HCT116 (cell line): ENCODE measurements around the gene EEFSEC. TPM values are rescaled to one million over a fixed set of nuclear protein-coding genes. Genes with fewer than 3 reads are reported as not detected.

Source experiments
- ATAC-seq: fragments of 200-7000 bp; cut with Tn5 transposase; 2 replicates; pipeline ENCODE4 v1.9.1; 2020; ENCODE audit warnings: mild to moderate bottlenecking, moderate library complexity
- BruUV-seq: library from RNA; stranded (reverse); fragments of 400-500 nt; replicated peaks from 2 replicates; lab custom pipeline; 2021; lab: Mats Ljungman, UMichigan
- CTCF ChIA-PET: fragments of 300-600 bp; sonication (Branson Sonifier 250); formaldehyde crosslinking; loops from one replicate; lab custom pipeline; 2021; ENCODE audit warnings: antibody characterized with exemption; lab: Charles Lee
- POLR2A ChIA-PET: fragments of 300-600, 350-600 bp; sonication (Branson Sonifier 250); formaldehyde crosslinking; loops from one replicate; lab custom pipeline; 2021; ENCODE audit warnings: antibody characterized with exemption; lab: Charles Lee
- RAD21 ChIA-PET, 2 experiments: fragments of 300-600 bp; sonication (Branson Sonifier 250); formaldehyde crosslinking; loops; one replicate each; lab custom pipeline; 2023; ENCODE audit warnings: low total read pairs in 2 of 2; ENCODE audit not compliant: uncharacterized antibody in 2 of 2, unreplicated experiment in 2 of 2, low non-redundant PET in 1 of 2; lab: Charles Lee
- DNase-seq: peaks from one replicate; pipeline ENCODE4 v3.0.0-alpha.2; 2010; ENCODE audit warnings: low read depth, low spot score
- H2AFZ ChIP-seq: fragments of 200-600 bp; shearing (Covaris generic), sonication (generic); 2 replicates; pipeline ENCODE4 v1.6.1; 2017; ENCODE audit warnings: low read depth, mixed run types, mixed read lengths, antibody characterized with exemption, low read length; ENCODE audit not compliant: poor library complexity, severe bottlenecking
- H3K27ac ChIP-seq: 2 replicates; pipeline ENCODE4 v1.5.1; 2012; ENCODE audit warnings: low read depth, low read length
- H3K27me3 ChIP-seq: fragments of 200-600 bp; sonication (generic); 2 replicates; pipeline ENCODE4 v1.6.1; 2016; ENCODE audit warnings: mixed run types, low read length, mixed read lengths; ENCODE audit not compliant: insufficient read depth
- H3K36me3 ChIP-seq, 2 experiments: fragments of 200-500 bp in 1 of 2; fragments of 200-600 bp in 1 of 2; sonication (Bioruptor generic) in 1 of 2; sonication (generic) in 1 of 2; 2 replicates each; pipeline versions ENCODE4 v1.5.1 to v1.6.1; 2014 to 2016; ENCODE audit warnings: low read length in 2 of 2, inconsistent platforms in 1 of 2, mixed read lengths in 1 of 2, mixed run types in 1 of 2; ENCODE audit not compliant: insufficient read depth in 2 of 2, control insufficient read depth in 1 of 2
- H3K4me1 ChIP-seq, 2 experiments: fragments of 200-600 bp in 1 of 2; sonication (generic) in 1 of 2; 2 replicates each; pipeline versions ENCODE4 v1.5.1 to v1.6.1; 2012 to 2017; ENCODE audit warnings: low read length in 2 of 2, inconsistent platforms in 1 of 2, mild to moderate bottlenecking in 1 of 2, mixed read lengths in 1 of 2, mixed run types in 1 of 2, moderate library complexity in 1 of 2; ENCODE audit not compliant: insufficient read depth in 2 of 2, control insufficient read depth in 1 of 2
- H3K4me2 ChIP-seq: fragments of 200-600 bp; sonication (generic); 2 replicates; pipeline ENCODE4 v1.6.1; 2017; ENCODE audit warnings: mixed run types, low read length, mixed read lengths
- H3K4me3 ChIP-seq, 2 experiments: fragments of 200-600 bp in 1 of 2; sonication (generic) in 1 of 2; replicated peaks in 1 of 2; 2 replicates each; pipeline ENCODE4 v1.5.1; 2011 to 2016; ENCODE audit warnings: low read length in 2 of 2, control low read depth in 1 of 2, low read depth in 1 of 2, mild to moderate bottlenecking in 1 of 2, mixed read lengths in 1 of 2, mixed run types in 1 of 2
- H3K79me2 ChIP-seq: fragments of 200-600 bp; sonication (generic); 2 replicates; pipeline ENCODE4 v1.6.1; 2017; ENCODE audit warnings: mild to moderate bottlenecking, mixed run types, low read length, moderate library complexity, mixed read lengths; ENCODE audit not compliant: insufficient read depth
- H3K9ac ChIP-seq: fragments of 200-600 bp; sonication (generic); 2 replicates; pipeline ENCODE4 v1.6.1; 2016; ENCODE audit warnings: low read length, mixed read lengths
- H3K9me2 ChIP-seq: fragments of 200-600 bp; sonication (generic), shearing (Covaris generic); 2 replicates; pipeline ENCODE4 v1.6.1; 2017; ENCODE audit warnings: mixed run types, mild to moderate bottlenecking, moderate library complexity; ENCODE audit not compliant: insufficient read depth
- H3K9me3 ChIP-seq, 2 experiments: fragments of 200-500 bp in 1 of 2; fragments of 200-600 bp in 1 of 2; sonication (Bioruptor generic) in 1 of 2; sonication (generic) in 1 of 2; 2 replicates each; pipeline ENCODE4 v1.6.1; 2014 to 2017; ENCODE audit warnings: low read length in 2 of 2, mixed read lengths in 2 of 2, inconsistent platforms in 1 of 2, low read depth in 1 of 2, mild to moderate bottlenecking in 1 of 2, mixed run types in 1 of 2, moderate library complexity in 1 of 2; ENCODE audit not compliant: control insufficient read depth in 1 of 2, insufficient read depth in 1 of 2
- H4K20me1 ChIP-seq: fragments of 200-600 bp; sonication (generic), shearing (Covaris generic); 2 replicates; pipeline ENCODE4 v1.6.1; 2017; ENCODE audit warnings: mixed run types, mild to moderate bottlenecking, moderate library complexity; ENCODE audit not compliant: insufficient read depth
- CBX3 ChIP-seq: IDR thresholded peaks from 2 replicates; pipeline ENCODE4 v1.6.1; 2012; ENCODE audit warnings: low read depth
- CEBPB ChIP-seq: IDR thresholded peaks from 2 replicates; pipeline ENCODE4 v1.6.1; 2012; ENCODE audit warnings: low read depth
- ELF1 ChIP-seq: IDR thresholded peaks from 2 replicates; pipeline ENCODE4 v1.6.1; 2012; ENCODE audit warnings: low read depth, borderline replicate concordance
- EZH2 ChIP-seq: fragments of 200-600 bp; sonication (generic); IDR thresholded peaks from 2 replicates; pipeline ENCODE4 v1.6.1; 2017; ENCODE audit warnings: antibody characterized with exemption, mixed run types
- EZH2phosphoT487 ChIP-seq: fragments of 200-600 bp; IDR thresholded peaks from 2 replicates; pipeline ENCODE4 v1.6.1; 2018; ENCODE audit warnings: antibody characterized with exemption, borderline replicate concordance
- JUND ChIP-seq: IDR thresholded peaks from 2 replicates; pipeline ENCODE4 v1.6.1; 2012
- POLR2A ChIP-seq: IDR thresholded peaks from 2 replicates; pipeline ENCODE4 v1.7.0; 2011; ENCODE audit warnings: borderline replicate concordance; ENCODE audit not compliant: insufficient read depth, insufficient read length; ENCODE audit errors: extremely low read depth
- RAD21 ChIP-seq: IDR thresholded peaks from 2 replicates; pipeline ENCODE4 v1.6.1; 2012; ENCODE audit warnings: low read depth, mild to moderate bottlenecking
- SIN3A ChIP-seq: IDR thresholded peaks from 2 replicates; pipeline ENCODE4 v1.6.1; 2012; ENCODE audit warnings: low read depth
- SP1 ChIP-seq: IDR thresholded peaks from 2 replicates; pipeline ENCODE4 v1.6.1; 2012; ENCODE audit warnings: low read depth
- SRF ChIP-seq: IDR thresholded peaks from 2 replicates; pipeline ENCODE4 v1.6.1; 2012; ENCODE audit warnings: low read depth
- TCF7L2 ChIP-seq: IDR thresholded peaks from 2 replicates; pipeline ENCODE4 v1.7.0; 2011; ENCODE audit warnings: borderline replicate concordance, inconsistent platforms; ENCODE audit not compliant: insufficient read depth, insufficient read length; ENCODE audit errors: extremely low read depth
- YY1 ChIP-seq: IDR thresholded peaks from 2 replicates; pipeline ENCODE4 v1.6.1; 2011; ENCODE audit warnings: low read length, low read depth, moderate library complexity, mild to moderate bottlenecking; ENCODE audit not compliant: insufficient replicate concordance; ENCODE audit errors: extremely low read depth
- ZBTB33 ChIP-seq: IDR thresholded peaks from 2 replicates; pipeline ENCODE4 v1.6.1; 2011; ENCODE audit warnings: mild to moderate bottlenecking, low read length, moderate library complexity; ENCODE audit not compliant: insufficient replicate concordance; ENCODE audit errors: extremely low read depth
- ZFX ChIP-seq: fragments of 450-650 bp; IDR thresholded peaks from 2 replicates; pipeline ENCODE4 v1.6.1; 2017
- ZNF274 ChIP-seq: fragments of 200-500 bp; sonication (Bioruptor generic); IDR thresholded peaks from 2 replicates; pipeline ENCODE4 v1.6.1; 2014; ENCODE audit warnings: mild to moderate bottlenecking, low read depth, low read length, inconsistent platforms
- intact Hi-C: fragments of 100-400 bp; cut with micrococcal nuclease; formaldehyde crosslinking; loops from 2 replicates; pipeline ENCODE4 v1.10.0; 2022
- total RNA-seq: library from RNA; stranded (reverse); gene quantifications from one replicate; pipeline ENCODE4 v1.2.1, GENCODE V29; 2021; ENCODE audit not compliant: unreplicated experiment
- TF ChIP-seq, protein P1 (sequence below): IDR thresholded peaks from 2 replicates; pipeline ENCODE4 v1.6.1; 2012
- TF ChIP-seq, protein P2 (sequence below): IDR thresholded peaks from 2 replicates; pipeline ENCODE4 v1.6.1; 2012
- TF ChIP-seq, protein P3 (sequence below), 3 experiments: fragments of 200-600 bp in 1 of 3; sonication (generic) in 1 of 3; IDR thresholded peaks in 2 of 3; conservative IDR thresholded peaks in 1 of 3; 2 replicates each; pipeline ENCODE4 v1.5.1; 2012 to 2017; ENCODE audit warnings: low read depth in 2 of 3, low read length in 2 of 3, antibody characterized with exemption in 1 of 3, borderline replicate concordance in 1 of 3, control low read depth in 1 of 3, mild to moderate bottlenecking in 1 of 3, mixed read lengths in 1 of 3, mixed run types in 1 of 3, moderate library complexity in 1 of 3; ENCODE audit not compliant: insufficient read depth in 1 of 3

EEFSEC gene
- total RNA-seq, 1 experiment from 2014 or later, result 16.1 TPM

DNA sequence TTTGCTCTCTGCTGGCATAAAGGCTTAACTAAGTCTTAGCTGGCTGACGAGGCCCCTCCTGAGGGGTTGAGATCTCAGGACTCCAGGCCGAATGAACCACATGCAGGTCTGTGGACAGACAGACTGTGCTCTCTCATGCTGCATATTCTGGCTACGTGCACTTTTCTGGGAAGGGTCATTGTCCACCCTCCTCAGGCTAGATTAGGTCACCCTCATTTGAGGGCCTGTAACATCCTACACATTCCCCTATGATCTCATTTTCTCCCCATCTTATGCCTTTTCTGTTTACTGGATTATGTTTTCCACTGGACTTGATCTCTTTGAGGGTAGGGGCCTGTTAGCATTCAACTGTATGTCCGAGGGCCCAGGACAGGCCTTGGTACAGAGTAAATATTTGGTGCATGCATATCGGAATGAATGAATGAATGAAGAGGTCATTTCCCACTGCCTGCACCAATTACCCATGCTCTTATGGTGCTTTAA is 13.7 kb downstream of the EEFSEC start:
- H3K4me1 ChIP-seq, result peaks cover 0 to 7% of the 10 kb centered on the region in 2 experiments; a peak in 1 of 4 replicates
- ChIA-PET POLR2A (no interaction called here), RAD21 (no interaction called here), CTCF (no interaction called here)
- no peak overlapping the region for H3K27ac ChIP-seq
- no peak for TF ChIP-seq EZH2phosphoT487
- H3K27me3 ChIP-seq, result no peaks in the 10 kb centered on the region
- H3K9me3 ChIP-seq, result no peaks in the 10 kb centered on the region
- intact Hi-C loops, result no loop called here
- DNase-seq (no peak), ATAC-seq (no peak)
- H3K9ac ChIP-seq, result no peak overlapping the region
- no peaks in the 10 kb centered on the region; the same call in 1 of the 2 replicates for H4K20me1 ChIP-seq
- no peaks in the 10 kb centered on the region for H3K9me2 ChIP-seq
- BruUV-seq, result no TSS peak
- peaks cover 10% of the 10 kb centered on the region; the same call in 1 of the 2 replicates for H3K79me2 ChIP-seq
- no peak overlapping the region for H3K4me3 ChIP-seq
- H2AFZ ChIP-seq, result no peak overlapping the region
- no peaks in the 10 kb centered on the region for H3K36me3 ChIP-seq
- no peak overlapping the region for H3K4me2 ChIP-seq

DNA sequence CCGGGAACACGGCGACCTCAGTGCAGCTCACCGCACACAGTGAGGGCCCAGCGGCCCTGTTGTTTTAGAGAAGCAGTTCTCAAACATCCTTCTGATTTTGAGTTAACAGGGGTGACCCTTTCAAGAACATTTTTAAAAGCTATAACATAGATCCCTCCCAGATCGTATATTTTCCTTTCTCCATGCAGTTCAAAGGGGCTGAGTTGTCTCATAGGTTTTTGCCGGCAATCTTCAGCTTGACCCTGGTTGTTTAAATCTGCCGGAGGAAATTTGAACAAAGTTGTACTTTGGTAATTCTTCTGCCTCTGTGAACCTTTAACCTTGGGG is 14.3 kb downstream of the EEFSEC start:
- H4K20me1 ChIP-seq, result no peaks in the 10 kb centered on the region
- H3K79me2 ChIP-seq, result peaks cover 6% of the 10 kb centered on the region; the same call in 1 of the 2 replicates
- ChIA-PET RAD21 (no interaction called here), CTCF (no interaction called here), POLR2A (no interaction called here)
- H3K36me3 ChIP-seq, result no peaks in the 10 kb centered on the region
- no peak overlapping the region for H3K4me3 ChIP-seq
- H3K9ac ChIP-seq, result no peak overlapping the region
- no peak for ATAC-seq
- no peak overlapping the region for H2AFZ ChIP-seq
- no TSS peak for BruUV-seq
- no peak overlapping the region for H3K27ac ChIP-seq
- no peak for DNase-seq
- peaks cover 0 to 7% of the 10 kb centered on the region in 2 experiments; a peak in 1 of 4 replicates for H3K4me1 ChIP-seq
- no peaks in the 10 kb centered on the region for H3K9me2 ChIP-seq
- intact Hi-C loops, result no loop called here
- no peak overlapping the region for H3K4me2 ChIP-seq
- no peaks in the 10 kb centered on the region for H3K9me3 ChIP-seq
- H3K27me3 ChIP-seq, result no peaks in the 10 kb centered on the region
- no peak for TF ChIP-seq EZH2
- TF ChIP-seq TCF7L2, result no peak
- no peak for TF ChIP-seq ZFX
- TF ChIP-seq POLR2A, result no peak
- no peak for TF ChIP-seq RAD21
- TF ChIP-seq, protein P1, sequence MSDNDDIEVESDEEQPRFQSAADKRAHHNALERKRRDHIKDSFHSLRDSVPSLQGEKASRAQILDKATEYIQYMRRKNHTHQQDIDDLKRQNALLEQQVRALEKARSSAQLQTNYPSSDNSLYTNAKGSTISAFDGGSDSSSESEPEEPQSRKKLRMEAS, result no peak
- TF ChIP-seq SIN3A, result no peak
- no peak for TF ChIP-seq CEBPB
- no peak for TF ChIP-seq YY1
- TF ChIP-seq, protein P2, sequence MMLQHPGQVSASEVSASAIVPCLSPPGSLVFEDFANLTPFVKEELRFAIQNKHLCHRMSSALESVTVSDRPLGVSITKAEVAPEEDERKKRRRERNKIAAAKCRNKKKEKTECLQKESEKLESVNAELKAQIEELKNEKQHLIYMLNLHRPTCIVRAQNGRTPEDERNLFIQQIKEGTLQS, result no peak
- no peak for TF ChIP-seq SP1
- no peak for TF ChIP-seq ZBTB33
- TF ChIP-seq ZNF274, result no peak
- no peak for TF ChIP-seq CBX3
- no peak for TF ChIP-seq JUND
- TF ChIP-seq ELF1, result no peak
- TF ChIP-seq, protein P3, sequence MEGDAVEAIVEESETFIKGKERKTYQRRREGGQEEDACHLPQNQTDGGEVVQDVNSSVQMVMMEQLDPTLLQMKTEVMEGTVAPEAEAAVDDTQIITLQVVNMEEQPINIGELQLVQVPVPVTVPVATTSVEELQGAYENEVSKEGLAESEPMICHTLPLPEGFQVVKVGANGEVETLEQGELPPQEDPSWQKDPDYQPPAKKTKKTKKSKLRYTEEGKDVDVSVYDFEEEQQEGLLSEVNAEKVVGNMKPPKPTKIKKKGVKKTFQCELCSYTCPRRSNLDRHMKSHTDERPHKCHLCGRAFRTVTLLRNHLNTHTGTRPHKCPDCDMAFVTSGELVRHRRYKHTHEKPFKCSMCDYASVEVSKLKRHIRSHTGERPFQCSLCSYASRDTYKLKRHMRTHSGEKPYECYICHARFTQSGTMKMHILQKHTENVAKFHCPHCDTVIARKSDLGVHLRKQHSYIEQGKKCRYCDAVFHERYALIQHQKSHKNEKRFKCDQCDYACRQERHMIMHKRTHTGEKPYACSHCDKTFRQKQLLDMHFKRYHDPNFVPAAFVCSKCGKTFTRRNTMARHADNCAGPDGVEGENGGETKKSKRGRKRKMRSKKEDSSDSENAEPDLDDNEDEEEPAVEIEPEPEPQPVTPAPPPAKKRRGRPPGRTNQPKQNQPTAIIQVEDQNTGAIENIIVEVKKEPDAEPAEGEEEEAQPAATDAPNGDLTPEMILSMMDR (IDR thresholded peaks at IDR 0.05 in 2 of 3, conservative IDR thresholded peaks at IDR 0.05 in 1 of 3; ENCODE audit: borderline replicate concordance in 1 of 3, insufficient read depth in 1 of 3, low read depth in 2 of 3, low read length in 2 of 3), result no peak
- TF ChIP-seq SRF, result no peak
